Right lobe of liver (tissue), 6 donors: Measurements from ENCODE around the gene MAP4K4. TPM values are rescaled to one million over a fixed set of nuclear protein-coding genes. Genes with fewer than 3 reads are reported as not detected.
A peak's percentile ranks its signal among the peaks of the same experiment; 100 is the strongest.

Experiments
- ATAC-seq, 4 donors: fragments of 200-7000 bp; cut with Tn5 transposase; one replicate each; pipeline ENCODE4 v1.9.1; 2020; ENCODE audit warnings: mild to moderate bottlenecking in 4 of 4, moderate library complexity in 4 of 4
- DNase-seq, 3 donors: peaks; one replicate each; pipeline ENCODE4 v3.0.0-alpha.2; 2020
- H3K27ac ChIP-seq, 3 donors: fragments of 200-600 bp; one replicate each; pipeline ENCODE4 v1.8.0; 2022
- H3K27me3 ChIP-seq, 2 donors: fragments of 200-600 bp; one replicate each; pipeline ENCODE4 v1.8.0; 2022
- H3K36me3 ChIP-seq, 4 donors: fragments of 200-600 bp; sonication (generic) in 1 of 4; one replicate each; pipeline versions ENCODE4 v1.5.1 to v1.8.0; 2017 to 2022; ENCODE audit warnings: control low read depth in 1 of 4
- H3K4me1 ChIP-seq, 4 donors: fragments of 200-600 bp; sonication (generic) in 1 of 4; one replicate each; pipeline versions ENCODE4 v1.5.1 to v1.8.0; 2017 to 2022; ENCODE audit warnings: control low read depth in 1 of 4
- H3K4me3 ChIP-seq, 3 donors: fragments of 200-600 bp; one replicate each; pipeline ENCODE4 v1.8.0; 2022
- H3K9me3 ChIP-seq, 4 donors: fragments of 200-600 bp; sonication (generic) in 1 of 4; one replicate each; pipeline versions ENCODE4 v1.5.1 to v1.8.0; 2017 to 2022; ENCODE audit warnings: control low read depth in 1 of 4
- CTCF ChIP-seq, 4 donors: fragments of 200-600 bp in 3 of 4; fragments of 450-650 bp in 1 of 4; IDR thresholded peaks; one replicate each; pipeline versions ENCODE4 v1.5.1 to v1.8.0; 2016 to 2022; ENCODE audit warnings: antibody characterized with exemption in 4 of 4, mild to moderate bottlenecking in 2 of 4
- POLR2A ChIP-seq: fragments of 450-650 bp; IDR thresholded peaks from one replicate; pipeline ENCODE4 v1.6.1; 2017; ENCODE audit warnings: antibody characterized with exemption, mild to moderate bottlenecking
- WGBS: methylation state at CpG from one replicate; pipeline ENCODE4 v1.1.6; 2018; ENCODE audit warnings: low coverage, low lambda C conversion rate; ENCODE audit not compliant: insufficient coverage; ENCODE audit errors: missing lambda C conversion rate; 5-methylcytosine and 5-hydroxymethylcytosine counted together
- intact Hi-C, 2 donors: fragments of 100-400 bp; cut with DNase I; formaldehyde crosslinking; loops; one replicate each; pipeline versions ENCODE4 v1.11.2 to v1.14.1; 2022
- long read RNA-seq: library from polyadenylated mRNA; unstranded; transcript quantifications from one replicate; pipeline ENCODE4 v2.0.0, GENCODE V29; 2019
- total RNA-seq, 6 experiments: library from RNA; depleted of rRNA in 2 of 6; stranded (reverse); fragments of >200 nt in 2 of 6; fragmentation: NEBNext Ultra II Directional in 3 of 6; extraction: Animal tissue kit (Norgen Biotek cat#: 25700) in 3 of 6; gene quantifications; one replicate each; pipeline versions ENCODE4 v1.1.0 to v1.2.4, GENCODE V29; 2016 to 2023
- donor health status: DM: no; HTN: yes; CAD: no.
- donor health status: DM: no; HTN: no; CAD: no.
- donor health status: DM: no; HTN: no; CAD: no.
- donor health status: DM: no; HTN: yes; CAD: no.
- donor health status: DM: no; HTN: yes; CAD: no.

MAP4K4 gene
- total RNA-seq = 10 to 100 TPM; 29.8 to 36.5 (median 31.1) TPM
- long read RNA-seq = 0 reads

- TF ChIP-seq POLR2A = peak; percentile 67
- TF ChIP-seq CTCF (IDR thresholded peaks at IDR 0.05) = peak; percentile 27 to 44 (median 39)
- ATAC-seq = peak; percentile 82 to 89 (median 84)
- intact Hi-C loops = no loop called here
- under 1% methylated on average over 37 of the region's 129 CpGs for WGBS
- Histone ChIP-seq H3K27me3 (no peaks in the 10 kb centered on the region), H3K4me1 (peaks cover 0 to 16% (median 4%) of the 10 kb centered on the region in 4 donors), H3K36me3 (no peaks in the 10 kb centered on the region), H3K27ac (peak within 1 kb of the TSS; percentile 70 to 84 (median 83)), H3K4me3 (peak within 1 kb of the TSS; percentile 62 to 67 (median 67)), H3K9me3 (no peaks in the 10 kb centered on the region)
- DNase-seq = peak; percentile 91 to 93 (median 91)
Measured at GRCh38 chr2:101697124-101698013, at the start of gene MAP4K4. TSS of gene MAP4K4 (plus strand) at chr2:101697707. CDS start at chr2:101698081, 374 bp downstream.

- no peak for ATAC-seq
Measured at GRCh38 chr2:101653469-101653868, 44.0 kb upstream of the MAP4K4 start.

GRCh38 chr2:101655702-101656422 lies 41.6 kb upstream of the MAP4K4 start:
- H3K27me3 ChIP-seq = no peaks in the 10 kb centered on the region
- H3K4me1 ChIP-seq = peaks cover 0 to 10% (median 3%) of the 10 kb centered on the region in 4 donors
- no peaks in the 10 kb centered on the region for H3K9me3 ChIP-seq
- no peak for TF ChIP-seq POLR2A
- no peak for TF ChIP-seq CTCF (IDR thresholded peaks at IDR 0.05)
- DNase-seq (no peak), ATAC-seq (peak; percentile 67 to 83 (median 80))
- no peak overlapping the region for H3K27ac ChIP-seq
- no peak overlapping the region for H3K4me3 ChIP-seq
- H3K36me3 ChIP-seq = no peaks in the 10 kb centered on the region
- intact Hi-C loops = no loop called here
- 15% methylated on average over 3 of the region's 5 CpGs for WGBS

More at GRCh38 chr2:101653469-101653868, 44.0 kb upstream of the MAP4K4 start:
- TF ChIP-seq POLR2A = no peak
- TF ChIP-seq CTCF (IDR thresholded peaks at IDR 0.05) = no peak
- no peaks in the 10 kb centered on the region for H3K9me3 ChIP-seq
- no peaks in the 10 kb centered on the region for H3K27me3 ChIP-seq
- 73% methylated on average over 7 of the region's 7 CpGs for WGBS
- no peak overlapping the region for H3K4me3 ChIP-seq
- no peaks in the 10 kb centered on the region for H3K36me3 ChIP-seq
- H3K27ac ChIP-seq = no peak overlapping the region
- peaks cover 0 to 10% (median 3%) of the 10 kb centered on the region in 4 donors for H3K4me1 ChIP-seq
- no peak for DNase-seq
- intact Hi-C loops = no loop called here

- no peaks in the 10 kb centered on the region for H3K9me3 ChIP-seq
- 100% methylated on average over 1 of the region's 6 CpGs for WGBS
- no peak for DNase-seq
- ATAC-seq = no peak
- H3K27me3 ChIP-seq = no peaks in the 10 kb centered on the region
- no peaks in the 10 kb centered on the region for H3K36me3 ChIP-seq
- TF ChIP-seq POLR2A (no peak), CTCF (IDR thresholded peaks at IDR 0.05) (no peak)
- H3K27ac ChIP-seq = no peak overlapping the region
- no peak overlapping the region for H3K4me3 ChIP-seq
- H3K4me1 ChIP-seq = peaks cover 0 to 10% (median 3%) of the 10 kb centered on the region in 4 donors
- intact Hi-C loops = no loop called here
Measured at GRCh38 chr2:101657787-101658186, 39.7 kb upstream of the MAP4K4 start.
